Ovary (tissue), 9 donors: ENCODE measurements around the gene SEC23B. TPM values are rescaled to one million over a fixed set of nuclear protein-coding genes. Genes with fewer than 3 reads are reported as not detected.
A peak's percentile ranks its signal among the peaks of the same experiment; 100 is the strongest.

Experiments
- DNase-seq, 5 donors: peaks; one replicate each; pipeline ENCODE4 v3.0.0-alpha.2; 2019 to 2020
- H3K27ac ChIP-seq, 2 donors: fragments of 200-600 bp; one replicate each; pipeline versions ENCODE4 v1.5.1 to v1.8.0; 2019 to 2022
- H3K27me3 ChIP-seq: fragments of 200-600 bp; one replicate; pipeline ENCODE4 v1.8.0; 2022
- H3K36me3 ChIP-seq: fragments of 200-600 bp; sonication (generic); one replicate; pipeline ENCODE4 v1.5.1; 2019
- H3K4me1 ChIP-seq: one replicate; pipeline ENCODE4 v1.8.1; 2013; ENCODE audit warnings: mild to moderate bottlenecking, moderate library complexity; ENCODE audit not compliant: insufficient read depth
- H3K4me3 ChIP-seq: fragments of 200-600 bp; sonication (generic); one replicate; pipeline ENCODE4 v1.5.1; 2017
- H3K9me3 ChIP-seq, 2 donors: fragments of 200-600 bp in 1 of 2; sonication (generic) in 1 of 2; one replicate each; pipeline versions ENCODE4 v1.5.1 to v1.8.1; 2013 to 2019; ENCODE audit warnings: mild to moderate bottlenecking in 1 of 2, moderate library complexity in 1 of 2
- EP300 ChIP-seq: sonication (generic); formaldehyde crosslinking; IDR thresholded peaks from one replicate; pipeline ENCODE4 v1.6.1; 2017; ENCODE audit warnings: antibody characterized with exemption
- POLR2A ChIP-seq: fragments of 450-650 bp; IDR thresholded peaks from one replicate; pipeline ENCODE4 v1.6.1; 2017; ENCODE audit warnings: antibody characterized with exemption, mild to moderate bottlenecking, moderate library complexity
- WGBS, 3 donors: extraction: QIAGEN DNeasy Blood & Tissue Kit in 1 of 3; methylation state at CpG; one replicate each; pipeline versions ENCODE4 v1.1.5 to v1.1.7; 2013 to 2017; 5-methylcytosine and 5-hydroxymethylcytosine counted together
- intact Hi-C, 4 donors: fragments of 100-400 bp; cut with DNase I; formaldehyde crosslinking; loops; one replicate each; pipeline versions ENCODE4 v1.11.0 to v1.15.1; 2022 to 2023
- polyA plus RNA-seq, 2 donors: library from polyadenylated mRNA; stranded (reverse); fragments of 200-250 nt in 1 of 2; fragments of 350-450 nt in 1 of 2; fragmentation: Illumina TruSeq in 1 of 2; extraction: RNeasy Lipid Tissue Mini Kit (QIAGEN cat#74804) in 1 of 2; gene quantifications; one replicate each; pipeline ENCODE4 v1.2.3, GENCODE V29; 2013 to 2014
- total RNA-seq, 7 donors: library from RNA; depleted of rRNA in 2 of 7; stranded (reverse); fragments of >200 nt in 2 of 7; fragmentation: NEBNext Ultra II Directional in 3 of 7; extraction: Animal tissue kit (Norgen Biotek cat#: 25700) in 3 of 7; gene quantifications; one replicate each; pipeline versions ENCODE4 v1.1.0 to v1.2.4, GENCODE V29; 2016 to 2023
- TF ChIP-seq, protein P1 (sequence below), 3 donors: fragments of 450-650 bp in 2 of 3; fragments of 200-600 bp in 1 of 3; IDR thresholded peaks; one replicate each; pipeline versions ENCODE4 v1.5.1 to v1.8.0; 2016 to 2022; ENCODE audit warnings: antibody characterized with exemption in 3 of 3, mild to moderate bottlenecking in 1 of 3
- donor health status: DM: no; HTN: no; CAD: no; lungs with moderate emphysema.
- donor health status: DM: no; HTN: no; CAD: no.
- donor health status: Bipolar disorder and iron deficiency.
- donor health status: DM: yes; HTN: yes; CAD: no.
- donor health status: DM: no; HTN: no; CAD: no.
- donor health status: DM: yes; HTN: yes; CAD: no.

The SEC23B gene
- total and polyA plus RNA-seq, 9 donors = 11.2 to 48.0 (median 35.9) TPM

- TF ChIP-seq POLR2A = peak; percentile 28
- no peak for TF ChIP-seq EP300
- TF ChIP-seq, protein P1, sequence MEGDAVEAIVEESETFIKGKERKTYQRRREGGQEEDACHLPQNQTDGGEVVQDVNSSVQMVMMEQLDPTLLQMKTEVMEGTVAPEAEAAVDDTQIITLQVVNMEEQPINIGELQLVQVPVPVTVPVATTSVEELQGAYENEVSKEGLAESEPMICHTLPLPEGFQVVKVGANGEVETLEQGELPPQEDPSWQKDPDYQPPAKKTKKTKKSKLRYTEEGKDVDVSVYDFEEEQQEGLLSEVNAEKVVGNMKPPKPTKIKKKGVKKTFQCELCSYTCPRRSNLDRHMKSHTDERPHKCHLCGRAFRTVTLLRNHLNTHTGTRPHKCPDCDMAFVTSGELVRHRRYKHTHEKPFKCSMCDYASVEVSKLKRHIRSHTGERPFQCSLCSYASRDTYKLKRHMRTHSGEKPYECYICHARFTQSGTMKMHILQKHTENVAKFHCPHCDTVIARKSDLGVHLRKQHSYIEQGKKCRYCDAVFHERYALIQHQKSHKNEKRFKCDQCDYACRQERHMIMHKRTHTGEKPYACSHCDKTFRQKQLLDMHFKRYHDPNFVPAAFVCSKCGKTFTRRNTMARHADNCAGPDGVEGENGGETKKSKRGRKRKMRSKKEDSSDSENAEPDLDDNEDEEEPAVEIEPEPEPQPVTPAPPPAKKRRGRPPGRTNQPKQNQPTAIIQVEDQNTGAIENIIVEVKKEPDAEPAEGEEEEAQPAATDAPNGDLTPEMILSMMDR (IDR thresholded peaks at IDR 0.05) = no peak
- H3K9me3 ChIP-seq = no peaks in the 10 kb centered on the region
- peak within 1 kb of the TSS; percentile 57 to 84 for H3K27ac ChIP-seq
- 0 to 1% (median 0%) methylated on average over 56 to 57 of the region's 57 CpGs for WGBS, 3 donors
- no peaks in the 10 kb centered on the region for H3K36me3 ChIP-seq
- no peaks in the 10 kb centered on the region for H3K27me3 ChIP-seq
- H3K4me1 ChIP-seq = peaks cover 3% of the 10 kb centered on the region
- peak within 1 kb of the TSS; percentile 75 for H3K4me3 ChIP-seq
- intact Hi-C loops = loop anchor here in 1 of 4 donors (10.0 kb wide), 1 partner anchor 182 kb away; the partner anchor contains the start of gene ZNF133
- peak; percentile 93 to 96 (median 93) for DNase-seq
These were observed 40.6 kb upstream of the SEC23B start, which contains the start of the genes DZANK1 and POLR3F for GRCh38 chr20:18466894-18467730. Gene DZANK1 (minus strand): TSS chr20:18467030. CDS start chr20:18465358, 1,672 bp downstream. Gene POLR3F (plus strand): TSS chr20:18467390. CDS start chr20:18467507, 117 bp downstream.

GRCh38 chr20:18477218-18477617 is 30.5 kb upstream of the SEC23B start:
- no peaks in the 10 kb centered on the region for H3K9me3 ChIP-seq
- no peaks in the 10 kb centered on the region for H3K36me3 ChIP-seq
- TF ChIP-seq POLR2A (no peak), EP300 (no peak)
- TF ChIP-seq, protein P1 (IDR thresholded peaks at IDR 0.05) = no peak
- 92 to 95% (median 93%) methylated on average over 1 of the region's 1 CpG for WGBS, 3 donors
- intact Hi-C loops = no loop called here
- no peak overlapping the region for H3K4me3 ChIP-seq
- H3K27ac ChIP-seq = no peak overlapping the region
- no peaks in the 10 kb centered on the region for H3K27me3 ChIP-seq
- H3K4me1 ChIP-seq = no peaks in the 10 kb centered on the region
- DNase-seq = no peak

DNA sequence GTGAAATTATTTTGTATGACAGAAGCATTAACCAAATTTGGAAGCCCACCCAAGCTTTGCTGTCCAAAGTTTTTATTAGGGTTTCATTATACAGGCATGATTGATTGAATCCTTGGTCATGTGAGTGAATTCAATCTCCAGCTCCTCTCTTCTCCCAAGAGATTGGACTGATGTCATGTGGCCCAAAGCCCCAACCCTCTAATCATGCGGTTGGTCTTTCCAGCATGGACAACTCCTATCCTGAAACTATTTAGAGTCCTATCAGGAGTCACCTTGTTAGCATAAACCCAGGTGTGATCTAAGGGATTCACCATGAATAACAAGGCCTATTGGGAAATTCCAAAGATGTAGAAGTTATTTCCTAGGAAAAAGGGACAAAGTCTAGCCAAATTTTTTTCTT is 29.9 kb upstream of the SEC23B start:
- H3K9me3 ChIP-seq = no peaks in the 10 kb centered on the region
- TF ChIP-seq POLR2A = no peak
- TF ChIP-seq EP300 = no peak
- TF ChIP-seq, protein P1 (IDR thresholded peaks at IDR 0.05) = no peak
- H3K4me1 ChIP-seq = no peaks in the 10 kb centered on the region
- no peaks in the 10 kb centered on the region for H3K27me3 ChIP-seq
- intact Hi-C loops = no loop called here
- no peak overlapping the region for H3K27ac ChIP-seq
- no peak for DNase-seq
- no peak overlapping the region for H3K4me3 ChIP-seq
- no peaks in the 10 kb centered on the region for H3K36me3 ChIP-seq
- 67 to 90% (median 82%) methylated on average over 1 of the region's 1 CpG for WGBS, 3 donors

- 87 to 93% (median 88%) methylated on average over 4 of the region's 4 CpGs for WGBS, 3 donors
- no peaks in the 10 kb centered on the region for H3K36me3 ChIP-seq
- intact Hi-C loops = no loop called here
These were observed 26.1 kb upstream of the SEC23B start for GRCh38 chr20:18481596-18481995.

More at GRCh38 chr20:18481596-18481995, 26.1 kb upstream of the SEC23B start:
- Histone ChIP-seq H3K27ac (no peak overlapping the region), H3K4me3 (no peak overlapping the region), H3K4me1 (no peaks in the 10 kb centered on the region), H3K27me3 (no peaks in the 10 kb centered on the region), H3K9me3 (no peaks in the 10 kb centered on the region)
- DNase-seq = no peak
- TF ChIP-seq POLR2A (no peak), EP300 (no peak)
- TF ChIP-seq, protein P1 (IDR thresholded peaks at IDR 0.05) = no peak
